Measurements from ENCODE around the gene ARHGAP15.

DNA sequence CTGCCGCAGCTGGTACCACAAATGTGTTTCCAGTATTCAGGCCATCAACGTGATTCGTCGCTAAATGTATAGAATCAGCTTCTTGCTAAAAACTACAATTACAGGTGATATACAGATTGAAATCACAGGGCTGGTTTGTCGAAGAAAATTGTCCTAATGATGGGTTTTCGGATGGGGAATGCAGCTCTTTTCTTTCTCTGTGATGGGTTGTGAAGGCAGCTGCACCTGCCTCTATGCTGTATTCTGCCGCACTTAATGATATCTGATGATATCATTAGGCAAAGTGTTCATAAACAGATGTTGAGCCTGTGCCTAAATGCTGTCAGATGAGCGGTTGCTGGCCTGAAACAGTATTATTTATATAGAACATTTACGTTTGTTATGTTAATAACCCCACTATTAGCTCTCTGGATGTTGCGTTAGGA is 218.1 kb downstream of the ARHGAP15 start:
- TF ChIP-seq POLR2A (IDR thresholded peaks at IDR 0.05): no peak
- TF ChIP-seq CTCF (IDR thresholded peaks at IDR 0.05): no peak
- TF ChIP-seq POLR2AphosphoS5 (IDR thresholded peaks at IDR 0.05): no peak
